NCI-H2081 (cell line): ENCODE results near the gene CKM.
"Not testable (repeated sequence)": the region's sequence is repeated elsewhere in the genome, so short reads cannot be mapped to it uniquely, and the experiment has no call there.

Source experiments
- DNase-seq, 2 experiments: peaks; one replicate each; lab custom pipeline; 2025; lab: John Stamatoyannopoulos, UW

The CKM gene

DNA sequence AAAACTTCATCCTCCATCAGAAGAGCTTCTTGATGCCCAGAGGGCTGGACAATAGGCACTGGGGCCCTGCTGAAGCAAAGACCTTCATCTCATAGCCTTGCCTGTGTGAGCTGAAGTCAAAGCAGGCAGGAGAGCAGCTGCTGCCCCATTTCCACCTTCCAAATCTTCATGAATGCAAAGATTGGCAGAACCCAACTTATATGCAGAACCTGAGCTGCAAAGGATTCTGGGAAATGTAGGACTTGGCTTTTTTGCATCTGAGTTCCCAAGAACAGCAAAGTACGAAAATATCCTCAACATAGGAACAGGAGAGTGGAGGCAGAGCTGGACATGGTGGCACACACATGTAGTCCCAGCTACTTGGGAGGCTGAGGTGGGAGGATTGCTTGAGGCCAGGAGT is 30.8 kb downstream of the CKM start:
- DNase-seq, result no peak

DNA sequence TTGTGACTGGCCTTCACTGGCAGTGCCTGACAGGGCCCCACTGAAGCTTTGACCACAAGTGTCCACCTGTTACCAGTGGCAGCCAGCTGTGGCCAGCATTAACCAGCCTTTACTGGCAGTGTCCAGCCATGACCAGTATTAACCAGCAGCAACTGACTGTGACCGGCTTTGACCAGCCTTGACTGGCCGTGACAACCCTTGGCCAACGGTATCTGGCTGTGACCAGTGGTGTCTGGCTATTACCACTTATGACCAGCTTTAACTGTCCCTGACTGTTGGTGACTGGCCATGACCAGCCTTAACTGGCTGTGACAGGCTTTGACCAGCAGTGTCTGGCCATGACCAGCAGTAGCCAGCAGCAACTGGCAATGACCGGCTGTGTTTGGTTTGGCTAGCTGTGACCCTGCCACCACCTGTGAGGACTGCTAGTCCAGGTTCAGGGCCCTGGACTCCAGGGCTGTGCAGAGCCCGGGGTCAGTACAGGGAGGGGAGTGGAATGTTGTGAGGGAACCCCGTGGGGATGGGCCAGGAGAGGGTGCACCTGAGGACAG is 32.2 kb downstream of the CKM start:
- DNase-seq, result no peak

DNA sequence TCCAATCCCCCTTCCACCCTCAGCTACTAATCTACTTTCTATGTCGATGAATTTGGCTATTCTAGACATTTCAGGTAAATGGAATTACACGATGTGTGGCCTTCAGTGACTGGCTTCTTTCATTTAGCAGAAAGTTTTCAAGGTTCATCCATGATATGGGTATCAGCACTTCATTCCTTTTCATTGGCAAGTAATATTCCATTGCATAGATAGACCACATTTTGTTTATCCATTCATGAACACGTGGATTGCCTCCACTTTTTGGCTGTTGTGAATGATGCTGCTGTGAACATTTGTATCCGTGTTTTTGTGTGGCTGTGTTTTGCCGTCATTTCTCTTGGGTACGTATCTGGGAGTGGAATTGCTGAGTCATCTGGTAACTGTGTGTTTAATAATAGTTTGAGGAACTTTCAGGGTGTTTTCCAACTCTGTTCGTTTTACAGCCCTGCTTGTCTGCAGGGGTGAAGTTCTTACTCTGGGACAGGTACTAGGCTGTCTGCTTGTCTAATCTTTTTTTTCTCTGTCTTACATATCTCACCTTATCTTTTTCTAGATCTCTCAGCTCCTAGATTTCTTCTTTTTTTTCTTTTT is 39.1 kb downstream of the CKM start:
- no peak for DNase-seq

DNA sequence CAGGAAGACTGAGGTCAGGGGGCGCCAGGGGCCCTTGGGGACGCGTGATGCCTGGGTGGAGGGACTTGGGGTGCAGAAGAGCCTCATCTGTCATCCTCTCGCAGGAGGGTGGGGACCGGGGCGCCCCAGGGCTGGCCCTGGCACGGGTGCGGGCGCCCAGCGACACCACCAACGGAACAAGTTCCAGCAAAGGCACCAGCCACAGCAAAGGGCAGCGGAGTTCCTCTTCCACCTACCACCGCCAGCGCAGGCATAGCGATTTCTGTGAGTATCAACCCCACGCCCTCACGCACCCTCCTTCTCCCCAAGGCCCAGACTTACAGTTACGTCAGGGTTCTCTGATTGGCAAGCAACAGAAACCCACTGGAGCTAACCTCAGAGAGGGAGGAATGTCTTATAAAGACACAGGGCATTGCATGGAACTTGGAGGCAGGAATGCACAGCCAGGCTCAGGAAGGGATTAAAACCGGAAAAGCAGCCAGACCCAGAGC is 42.2 kb downstream of the CKM start:
- no peak for DNase-seq

DNA sequence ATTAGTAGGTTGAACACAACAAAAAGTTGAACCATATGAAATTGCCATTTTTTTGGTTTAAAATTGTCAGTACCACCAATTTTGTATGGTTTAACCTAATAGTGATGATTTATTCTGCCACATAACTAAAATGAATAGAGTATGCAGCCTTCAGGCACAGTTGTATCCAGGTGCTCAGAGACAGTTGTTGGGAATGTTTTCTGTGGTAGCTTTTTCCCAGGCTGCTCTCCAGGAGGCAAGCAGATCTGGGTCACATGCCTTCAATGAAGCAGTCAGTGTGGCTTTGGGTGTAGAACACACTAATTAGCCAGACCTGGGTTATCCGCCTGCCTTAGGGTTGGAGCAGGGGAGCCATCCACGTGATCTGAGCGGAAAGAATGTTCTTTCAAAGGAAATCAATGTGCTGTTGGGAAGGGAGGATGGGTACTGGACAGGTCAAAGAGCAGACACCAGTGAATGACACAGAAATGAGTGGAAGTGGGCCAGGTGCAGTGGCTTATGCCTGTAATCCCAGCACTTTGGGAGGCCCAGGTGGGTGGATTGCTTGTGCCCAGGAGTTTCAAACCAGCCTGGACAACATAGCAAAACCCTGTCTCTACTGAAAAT is 43.0 kb downstream of the CKM start:
- no peak for DNase-seq

DNA sequence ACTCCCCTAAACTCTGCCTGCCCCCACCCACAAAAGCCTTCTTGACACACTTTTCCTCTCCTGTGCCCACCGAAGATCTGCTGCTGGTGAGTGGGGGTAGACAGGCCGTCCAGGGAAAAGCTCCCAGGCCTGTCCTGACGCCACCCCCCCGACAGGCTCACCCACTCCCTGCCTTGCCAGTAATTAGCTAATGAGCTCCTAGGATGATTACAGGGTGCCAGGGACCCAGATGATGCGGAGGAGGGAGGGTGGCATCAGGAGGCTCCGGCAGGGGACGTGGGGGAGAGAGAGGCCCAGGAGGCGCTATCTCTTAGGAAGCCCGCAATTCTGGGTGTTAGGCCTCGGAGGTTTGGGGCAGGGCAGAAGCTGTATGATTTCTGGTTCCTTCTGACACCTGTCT is 44.6 kb downstream of the CKM start:
- no peak for DNase-seq

DNA sequence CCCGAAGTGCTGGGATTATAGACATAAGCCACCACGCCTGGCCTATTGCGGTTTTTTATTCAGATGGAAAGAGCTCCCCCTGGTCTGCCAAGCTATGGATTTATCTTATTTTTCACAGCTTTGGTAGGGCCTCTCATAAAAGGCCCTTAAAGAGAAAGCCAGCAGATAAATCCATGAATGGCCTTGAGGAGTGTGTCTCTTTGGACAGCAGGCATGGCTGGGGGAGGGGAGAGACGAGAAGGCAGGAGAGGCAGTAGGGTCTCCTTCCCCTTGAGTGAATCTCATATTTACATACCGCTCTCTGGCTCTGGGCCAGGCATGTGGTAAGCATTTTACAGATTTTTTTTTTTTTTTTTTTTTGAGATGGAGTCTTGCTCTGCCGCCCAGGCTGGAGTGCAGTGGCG is 46.4 kb downstream of the CKM start:
- DNase-seq, result peak in 1 of 2 experiments; percentile 11

DNA sequence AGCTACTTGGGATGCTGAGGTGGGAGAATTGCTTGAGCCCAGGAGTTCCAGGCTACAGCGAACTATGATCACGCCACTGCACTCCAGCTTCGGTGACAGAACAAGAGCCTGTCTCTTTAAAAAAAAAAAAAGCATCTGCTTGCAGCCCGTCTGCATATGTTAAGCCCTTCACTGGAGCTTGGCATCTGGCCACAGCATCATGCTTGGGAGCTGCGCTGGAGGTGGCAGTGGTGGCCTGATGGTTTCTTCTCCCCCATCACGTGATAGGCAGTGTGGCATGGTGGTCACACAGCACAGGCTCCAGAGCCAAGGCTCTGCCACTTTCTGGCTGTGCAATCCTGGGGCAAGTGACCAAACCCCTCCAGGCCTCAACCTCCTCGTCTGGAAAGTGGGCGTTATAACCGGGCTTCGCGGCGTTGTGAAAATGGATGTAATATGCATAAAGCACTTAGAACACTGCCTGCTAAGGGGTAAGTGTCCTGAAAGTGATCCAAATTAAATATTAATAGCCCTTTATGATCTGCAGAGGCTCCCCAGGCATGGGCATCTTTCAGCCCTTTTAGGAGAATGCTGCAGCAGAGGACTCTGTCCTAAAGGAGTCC is 47.2 kb downstream of the CKM start:
- DNase-seq, result no peak

DNA sequence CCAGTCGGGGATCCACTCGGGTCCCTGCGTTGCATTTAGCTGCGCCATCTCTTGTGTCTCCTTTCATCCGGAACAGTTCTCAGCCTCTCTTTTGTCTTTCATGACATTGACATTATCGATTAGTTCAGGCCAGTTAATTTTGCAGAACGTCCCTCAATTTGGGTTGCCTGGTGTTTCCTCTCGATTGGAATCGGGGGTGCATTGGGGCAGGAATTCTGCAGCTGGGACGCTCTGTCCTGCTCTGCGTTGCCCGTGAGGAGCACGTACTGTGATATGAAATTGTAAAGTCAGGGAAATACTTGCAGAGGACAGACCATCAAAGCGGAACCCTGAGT is 49.2 kb downstream of the CKM start:
- DNase-seq, result no peak

DNA sequence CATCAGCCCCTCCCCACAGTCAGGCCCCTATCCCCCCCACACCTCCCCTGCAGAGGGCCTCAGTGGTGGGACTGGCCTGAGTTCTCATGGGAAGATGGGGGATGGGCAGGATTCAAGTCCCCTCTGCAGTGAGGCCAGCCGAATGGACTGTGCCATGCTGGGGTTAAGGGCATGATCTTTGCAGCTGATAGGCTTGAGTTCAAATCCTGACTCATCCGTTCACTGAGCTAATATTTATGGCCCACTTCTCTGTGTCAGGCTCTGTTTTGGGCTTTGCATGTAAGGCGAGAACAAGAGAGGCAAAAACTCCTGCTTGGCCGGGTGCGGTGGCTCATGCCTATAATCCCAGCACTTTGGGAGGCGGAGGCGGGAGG is 51.0 kb downstream of the CKM start:
- no peak for DNase-seq

DNA sequence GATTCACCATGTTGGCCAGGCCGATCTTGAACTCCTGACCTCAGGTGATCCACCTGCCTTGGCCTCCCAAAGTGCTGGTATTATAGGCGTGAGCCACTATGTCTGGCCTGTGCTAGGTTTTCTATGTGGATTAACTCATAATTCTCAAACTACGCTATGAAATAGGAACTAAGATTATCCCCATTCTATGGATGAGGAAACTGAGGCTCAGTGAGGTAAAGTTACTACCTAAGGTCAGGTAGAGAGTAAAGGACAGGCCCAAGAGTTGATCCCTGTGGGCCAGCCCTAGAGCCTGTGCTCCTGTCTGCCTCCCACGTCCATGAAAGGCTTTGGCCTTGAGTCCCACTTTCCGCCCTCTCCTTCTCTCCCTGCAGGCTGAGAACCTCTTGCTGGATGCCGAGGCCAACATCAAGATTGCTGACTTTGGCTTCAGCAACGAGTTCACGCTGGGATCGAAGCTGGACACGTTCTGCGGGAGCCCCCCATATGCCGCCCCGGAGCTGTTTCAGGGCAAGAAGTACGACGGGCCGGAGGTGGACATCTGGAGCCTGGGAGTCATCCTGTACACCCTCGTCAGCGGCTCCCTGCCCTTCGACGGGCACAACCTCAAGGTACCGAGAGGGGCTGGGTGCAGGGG is 51.5 kb downstream of the CKM start:
- DNase-seq, result no peak

DNA sequence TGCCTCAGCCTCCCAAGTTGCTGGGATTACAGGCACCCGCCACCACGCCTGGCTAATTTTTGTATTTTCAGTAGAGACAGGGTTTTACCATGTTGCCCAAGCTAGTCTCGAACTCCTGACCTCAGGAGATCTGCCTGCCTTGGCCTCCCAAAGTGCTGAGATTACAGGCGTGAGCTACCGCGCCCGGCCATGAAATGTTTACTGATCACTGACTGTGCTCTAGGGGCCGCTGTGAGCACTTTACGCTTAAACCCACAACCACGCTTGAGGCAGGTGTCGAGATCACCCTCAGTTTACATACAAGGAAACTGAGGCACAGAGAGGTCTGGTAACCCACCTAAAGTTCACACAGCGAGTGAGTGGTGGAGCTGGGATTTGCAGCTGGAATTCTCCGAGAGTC is 52.7 kb downstream of the CKM start:
- not testable (repeated sequence) for DNase-seq

DNA sequence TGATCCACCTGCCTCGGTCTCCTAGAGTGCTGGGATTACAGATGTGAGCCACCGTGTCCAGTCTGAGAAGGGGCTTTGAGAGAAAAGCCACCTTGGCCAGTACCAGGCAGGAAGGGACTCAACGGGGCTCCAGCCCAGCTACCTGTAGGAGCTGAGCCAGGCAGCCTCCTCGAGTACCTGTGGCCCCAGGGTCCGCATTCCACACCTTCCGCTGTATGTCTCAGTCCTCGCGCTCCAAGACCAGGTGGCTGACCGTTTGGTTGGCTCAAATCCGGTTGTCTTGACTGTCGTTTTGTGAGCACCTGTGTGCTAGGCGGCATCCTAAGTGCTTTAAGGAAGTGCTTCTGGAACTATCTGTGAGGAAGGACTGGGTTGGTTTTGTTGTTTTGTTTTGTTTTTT is 55.4 kb downstream of the CKM start:
- no peak for DNase-seq

DNA sequence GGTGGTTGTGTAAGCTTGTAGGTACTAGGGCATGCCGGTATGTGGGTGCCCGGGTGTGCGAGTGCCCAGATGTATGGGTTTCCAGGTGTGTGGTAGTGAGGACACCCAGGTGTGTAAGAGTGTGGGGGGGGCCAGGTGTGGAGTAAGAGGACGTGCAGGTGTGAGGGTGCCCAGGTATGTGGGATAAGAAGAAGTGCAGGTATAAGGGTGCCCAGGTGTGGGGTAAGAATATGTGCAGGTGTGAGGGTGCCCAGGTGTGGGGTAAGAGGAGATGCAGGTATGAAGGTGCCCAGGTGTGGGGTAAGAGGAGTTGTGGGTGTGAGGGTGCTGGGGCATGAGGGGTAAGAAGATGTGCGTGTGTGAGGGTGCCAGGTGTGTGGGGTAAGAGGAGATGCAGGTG is 57.3 kb downstream of the CKM start:
- no peak for DNase-seq

DNA sequence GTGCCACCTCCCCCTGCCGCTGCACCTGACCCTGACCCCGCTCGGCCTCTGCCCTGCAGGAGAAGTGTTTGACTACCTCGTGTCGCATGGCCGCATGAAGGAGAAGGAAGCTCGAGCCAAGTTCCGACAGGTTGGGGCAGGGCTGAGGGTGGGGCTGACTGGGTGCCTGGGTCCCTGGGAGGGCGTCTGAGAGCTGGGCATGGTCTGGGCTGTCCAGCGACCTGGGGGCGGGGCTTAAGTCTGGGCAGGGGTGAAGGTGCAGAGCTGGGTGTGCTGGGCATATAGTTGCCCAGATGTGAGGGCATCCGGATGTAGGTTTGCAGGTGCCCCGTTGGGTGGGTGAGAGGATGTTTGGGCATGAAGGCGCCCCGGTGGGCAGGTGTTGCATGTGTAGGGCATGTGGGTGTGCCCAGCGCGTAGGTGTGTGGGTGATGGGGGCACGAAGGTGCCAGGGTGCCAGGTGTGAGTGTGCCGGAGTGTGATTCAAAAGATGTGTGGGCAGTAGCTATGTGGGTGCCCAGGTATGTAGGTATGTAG is 57.8 kb downstream of the CKM start:
- no peak for DNase-seq

DNA sequence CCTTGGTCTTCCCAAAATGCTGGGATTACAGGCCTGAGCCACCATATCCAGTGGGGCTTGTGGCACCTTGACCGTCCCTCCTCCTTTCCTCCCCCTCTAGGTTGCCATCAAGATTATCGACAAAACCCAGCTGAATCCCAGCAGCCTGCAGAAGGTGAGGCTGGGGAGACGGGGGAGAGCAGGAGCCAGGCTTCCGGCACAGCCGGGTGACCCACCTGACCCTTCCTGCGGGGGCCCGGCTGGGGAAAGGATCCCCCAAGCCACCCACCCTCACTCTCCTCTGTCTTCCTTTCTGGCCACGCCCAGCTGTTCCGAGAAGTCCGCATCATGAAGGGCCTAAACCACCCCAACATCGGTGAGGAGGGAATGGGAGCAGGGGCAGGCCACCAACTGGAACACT is 59.7 kb downstream of the CKM start:
- no peak for DNase-seq

DNA sequence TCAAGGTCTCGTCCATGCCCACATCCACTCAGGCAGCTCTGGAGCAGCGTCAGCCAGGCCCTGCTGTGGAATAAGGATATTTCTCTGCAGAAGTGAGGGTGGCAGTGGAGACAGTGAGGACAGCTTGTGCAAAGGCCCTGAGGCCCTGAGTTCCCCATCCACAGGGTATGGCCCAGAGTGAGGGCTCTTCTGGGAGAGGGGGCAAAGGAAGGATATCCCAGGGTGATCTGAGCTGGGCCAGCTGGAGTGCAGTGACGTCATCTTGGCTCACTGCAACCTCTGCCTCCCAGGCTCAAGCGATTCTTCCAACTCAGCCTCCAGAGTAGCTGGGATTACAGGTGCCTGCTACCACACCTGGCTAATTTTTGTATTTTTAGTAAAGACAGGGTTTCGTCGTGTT is 60.1 kb downstream of the CKM start:
- DNase-seq, result no peak

DNA sequence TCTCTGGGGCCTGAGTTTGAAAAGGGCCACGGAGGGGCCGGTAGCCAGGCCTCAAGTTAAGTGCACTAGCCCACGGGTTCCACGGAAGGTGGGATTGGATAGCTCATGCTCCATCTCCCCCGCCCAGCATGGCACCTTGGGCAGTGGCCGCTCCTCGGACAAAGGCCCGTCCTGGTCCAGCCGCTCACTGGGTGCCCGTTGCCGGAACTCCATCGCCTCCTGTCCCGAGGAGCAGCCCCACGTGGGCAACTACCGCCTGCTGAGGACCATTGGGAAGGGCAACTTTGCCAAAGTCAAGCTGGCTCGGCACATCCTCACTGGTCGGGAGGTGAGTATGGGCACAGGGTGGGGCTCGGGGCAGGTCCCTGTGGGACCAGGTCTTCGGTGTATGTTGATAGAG is 63.8 kb downstream of the CKM start:
- no peak for DNase-seq

DNA sequence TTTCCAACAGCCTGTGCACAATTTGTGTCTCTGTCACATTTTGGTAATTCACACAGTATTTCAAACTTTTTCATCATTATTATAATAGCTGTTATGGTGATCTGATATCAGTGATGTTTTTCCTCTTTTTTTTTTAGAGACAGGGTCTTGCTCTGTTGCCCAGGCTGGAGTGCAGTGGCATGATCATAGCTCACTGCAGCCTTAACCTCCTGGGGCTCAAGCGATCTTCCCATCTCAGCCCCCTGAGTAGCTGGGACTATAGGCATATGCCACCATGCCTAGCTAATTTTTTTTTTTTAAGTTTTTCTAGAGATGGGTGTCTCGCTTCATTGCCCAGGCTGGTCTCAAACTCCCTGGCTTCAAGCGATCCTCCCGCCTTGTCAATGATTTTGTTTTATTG is 65.8 kb downstream of the CKM start:
- DNase-seq, result no peak
